ENCODE data around the gene ADAMTSL2. TPM values are rescaled to one million over a fixed set of nuclear protein-coding genes. Genes with fewer than 3 reads are reported as not detected.

Gene ADAMTSL2
- total RNA-seq, 2 donors from 2014 or later: 4.9 to 27.7 TPM

- peaks cover 5 to 7% of the 10 kb centered on the region in 2 donors for H3K27me3 ChIP-seq
- H3K4me1 ChIP-seq: no peaks in the 10 kb centered on the region
- no peak for DNase-seq (ENCODE audit: low spot score)
- H3K4me3 ChIP-seq: peak overlapping the region in 1 of 2 donors; percentile 15
- no peaks in the 10 kb centered on the region for H3K36me3 ChIP-seq
- H3K9me3 ChIP-seq: no peaks in the 10 kb centered on the region
- no peak overlapping the region for H3K27ac ChIP-seq
- no peak for TF ChIP-seq CTCF (IDR thresholded peaks at IDR 0.05)
Observed at GRCh38 chr9:133608889-133609288, 74.4 kb downstream of the ADAMTSL2 start.

DNA sequence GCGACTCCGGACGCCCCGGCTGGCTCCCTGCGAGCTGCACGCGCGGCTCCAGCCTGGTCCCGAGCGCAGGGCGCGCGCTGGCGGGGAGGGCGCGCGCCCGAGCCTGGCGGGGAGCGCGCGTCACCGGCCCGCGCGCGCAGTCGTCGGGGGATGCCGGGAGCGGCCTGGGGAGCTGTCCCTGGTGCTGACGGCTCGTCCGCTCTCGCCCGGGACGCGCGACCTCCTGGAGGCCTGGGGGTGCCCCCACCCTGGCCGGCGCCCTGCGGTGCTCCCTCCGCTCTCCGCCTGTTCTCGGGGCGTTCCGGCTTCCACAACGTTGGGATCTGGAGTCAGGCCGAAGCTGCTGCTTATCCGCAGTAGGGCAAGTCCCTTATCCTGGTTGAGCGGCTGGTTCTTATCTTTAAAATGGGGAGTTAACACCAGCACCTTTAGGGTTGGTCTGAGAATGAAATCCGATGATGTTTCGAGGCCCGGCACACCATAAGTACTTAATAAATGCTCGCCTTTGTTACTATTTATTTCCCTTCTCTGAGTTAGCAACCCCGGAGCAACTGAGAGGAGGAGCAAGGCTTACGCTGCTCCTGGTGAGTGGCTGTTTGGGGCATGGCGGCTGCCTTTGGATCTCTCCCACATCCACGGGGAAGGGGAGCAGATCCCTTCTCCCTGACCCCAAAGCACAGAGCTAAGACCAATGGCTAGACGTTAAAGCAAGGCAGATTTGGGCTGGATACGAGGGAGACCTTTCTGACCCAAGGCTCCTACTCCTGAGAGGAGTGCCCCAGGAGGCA is 75.0 kb downstream of the ADAMTSL2 start, which contains the start of gene FAM163B:
Gene FAM163B, minus strand, starts transcription at position 79 of the 788 bp plus-strand sequence. CDS start 29,166 bp downstream, outside the sequence.
- peaks cover 5 to 7% of the 10 kb centered on the region in 2 donors for H3K27me3 ChIP-seq
- no peaks in the 10 kb centered on the region for H3K9me3 ChIP-seq
- peak within 1 kb of the TSS in 1 of 2 donors; percentile 15 for H3K4me3 ChIP-seq
- no peaks in the 10 kb centered on the region for H3K4me1 ChIP-seq
- no peak for TF ChIP-seq CTCF (IDR thresholded peaks at IDR 0.05)
- no peak within 1 kb of the TSS for H3K27ac ChIP-seq
- no peak for DNase-seq (ENCODE audit: low spot score)
- no peaks in the 10 kb centered on the region for H3K36me3 ChIP-seq

GRCh38 chr9:133610845-133611244 is 76.3 kb downstream of the ADAMTSL2 start:
- Histone ChIP-seq H3K4me1 (no peaks in the 10 kb centered on the region), H3K36me3 (no peaks in the 10 kb centered on the region), H3K4me3 (no peak overlapping the region), H3K27ac (no peak overlapping the region), H3K27me3 (peaks cover 5 to 7% of the 10 kb centered on the region in 2 donors), H3K9me3 (no peaks in the 10 kb centered on the region)
- no peak for DNase-seq (ENCODE audit: low spot score)
- TF ChIP-seq CTCF (IDR thresholded peaks at IDR 0.05): no peak

- no peak for TF ChIP-seq CTCF (IDR thresholded peaks at IDR 0.05)
- H3K27me3 ChIP-seq: peaks cover 5 to 7% of the 10 kb centered on the region in 2 donors
- no peaks in the 10 kb centered on the region for H3K36me3 ChIP-seq
- H3K9me3 ChIP-seq: no peaks in the 10 kb centered on the region
- no peak overlapping the region for H3K4me3 ChIP-seq
- no peaks in the 10 kb centered on the region for H3K4me1 ChIP-seq
- H3K27ac ChIP-seq: no peak overlapping the region
- no peak for DNase-seq (ENCODE audit: low spot score)
Observed at GRCh38 chr9:133612051-133612450, 77.5 kb downstream of the ADAMTSL2 start.

DNA sequence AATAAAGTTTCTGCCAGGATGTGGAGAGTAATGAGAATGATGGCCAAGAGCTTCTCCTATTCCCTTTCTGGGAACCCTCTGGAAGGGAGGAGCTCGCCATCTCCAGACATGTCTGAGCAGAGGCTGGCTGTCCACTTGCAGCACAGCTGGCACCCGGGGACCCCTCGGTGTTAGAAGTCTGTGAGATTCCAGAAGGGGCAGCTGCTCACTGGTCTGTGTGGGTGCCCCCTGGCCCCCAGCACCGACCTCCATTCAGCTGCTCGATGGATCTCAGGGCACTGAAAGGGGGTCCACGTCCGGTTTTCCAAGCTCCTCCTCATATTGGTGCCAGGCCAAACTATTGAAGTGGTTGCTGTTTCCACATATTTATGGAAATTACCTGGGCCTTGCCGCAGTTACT is 78.3 kb downstream of the ADAMTSL2 start:
- no peak for DNase-seq (ENCODE audit: low spot score)
- Histone ChIP-seq H3K4me3 (no peak overlapping the region), H3K4me1 (no peaks in the 10 kb centered on the region), H3K9me3 (no peaks in the 10 kb centered on the region), H3K27ac (no peak overlapping the region), H3K36me3 (no peaks in the 10 kb centered on the region), H3K27me3 (peaks cover 5 to 7% of the 10 kb centered on the region in 2 donors)
- no peak for TF ChIP-seq CTCF (IDR thresholded peaks at IDR 0.05)
